ENCODE results near the gene CGAS.

DNA sequence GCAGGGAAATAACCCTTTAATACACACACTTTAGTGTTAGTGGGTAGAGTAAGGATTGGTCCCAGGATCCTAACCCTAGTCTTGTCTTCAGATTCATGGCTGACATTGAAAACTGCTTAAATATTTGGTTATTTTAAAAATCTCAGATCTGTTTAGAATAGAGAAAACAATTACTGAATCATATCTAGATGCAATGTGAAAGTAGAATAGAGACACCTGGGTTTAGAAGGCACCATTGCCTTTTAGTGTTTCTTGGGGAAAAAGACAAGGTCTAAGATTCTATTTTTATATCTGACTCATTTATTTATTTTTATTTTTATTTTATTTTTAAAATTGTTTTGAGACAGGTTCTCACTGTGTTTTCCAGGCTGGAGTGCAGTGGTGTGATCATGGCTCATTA is 51.4 kb downstream of the CGAS start:
- TF ChIP-seq CBFB (CRISPR knock-in tag; IDR thresholded peaks at IDR 0.05; ENCODE audit: low read depth) = no peak
- TF ChIP-seq, protein P1, sequence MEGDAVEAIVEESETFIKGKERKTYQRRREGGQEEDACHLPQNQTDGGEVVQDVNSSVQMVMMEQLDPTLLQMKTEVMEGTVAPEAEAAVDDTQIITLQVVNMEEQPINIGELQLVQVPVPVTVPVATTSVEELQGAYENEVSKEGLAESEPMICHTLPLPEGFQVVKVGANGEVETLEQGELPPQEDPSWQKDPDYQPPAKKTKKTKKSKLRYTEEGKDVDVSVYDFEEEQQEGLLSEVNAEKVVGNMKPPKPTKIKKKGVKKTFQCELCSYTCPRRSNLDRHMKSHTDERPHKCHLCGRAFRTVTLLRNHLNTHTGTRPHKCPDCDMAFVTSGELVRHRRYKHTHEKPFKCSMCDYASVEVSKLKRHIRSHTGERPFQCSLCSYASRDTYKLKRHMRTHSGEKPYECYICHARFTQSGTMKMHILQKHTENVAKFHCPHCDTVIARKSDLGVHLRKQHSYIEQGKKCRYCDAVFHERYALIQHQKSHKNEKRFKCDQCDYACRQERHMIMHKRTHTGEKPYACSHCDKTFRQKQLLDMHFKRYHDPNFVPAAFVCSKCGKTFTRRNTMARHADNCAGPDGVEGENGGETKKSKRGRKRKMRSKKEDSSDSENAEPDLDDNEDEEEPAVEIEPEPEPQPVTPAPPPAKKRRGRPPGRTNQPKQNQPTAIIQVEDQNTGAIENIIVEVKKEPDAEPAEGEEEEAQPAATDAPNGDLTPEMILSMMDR (IDR thresholded peaks at IDR 0.05) = no peak
- TF ChIP-seq, protein P2, sequence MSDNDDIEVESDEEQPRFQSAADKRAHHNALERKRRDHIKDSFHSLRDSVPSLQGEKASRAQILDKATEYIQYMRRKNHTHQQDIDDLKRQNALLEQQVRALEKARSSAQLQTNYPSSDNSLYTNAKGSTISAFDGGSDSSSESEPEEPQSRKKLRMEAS (CRISPR knock-in tag; IDR thresholded peaks at IDR 0.05) = no peak
- TF ChIP-seq, protein P3, sequence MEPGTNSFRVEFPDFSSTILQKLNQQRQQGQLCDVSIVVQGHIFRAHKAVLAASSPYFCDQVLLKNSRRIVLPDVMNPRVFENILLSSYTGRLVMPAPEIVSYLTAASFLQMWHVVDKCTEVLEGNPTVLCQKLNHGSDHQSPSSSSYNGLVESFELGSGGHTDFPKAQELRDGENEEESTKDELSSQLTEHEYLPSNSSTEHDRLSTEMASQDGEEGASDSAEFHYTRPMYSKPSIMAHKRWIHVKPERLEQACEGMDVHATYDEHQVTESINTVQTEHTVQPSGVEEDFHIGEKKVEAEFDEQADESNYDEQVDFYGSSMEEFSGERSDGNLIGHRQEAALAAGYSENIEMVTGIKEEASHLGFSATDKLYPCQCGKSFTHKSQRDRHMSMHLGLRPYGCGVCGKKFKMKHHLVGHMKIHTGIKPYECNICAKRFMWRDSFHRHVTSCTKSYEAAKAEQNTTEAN (CRISPR knock-in tag; IDR thresholded peaks at IDR 0.05) = no peak
- TF ChIP-seq, protein P4, sequence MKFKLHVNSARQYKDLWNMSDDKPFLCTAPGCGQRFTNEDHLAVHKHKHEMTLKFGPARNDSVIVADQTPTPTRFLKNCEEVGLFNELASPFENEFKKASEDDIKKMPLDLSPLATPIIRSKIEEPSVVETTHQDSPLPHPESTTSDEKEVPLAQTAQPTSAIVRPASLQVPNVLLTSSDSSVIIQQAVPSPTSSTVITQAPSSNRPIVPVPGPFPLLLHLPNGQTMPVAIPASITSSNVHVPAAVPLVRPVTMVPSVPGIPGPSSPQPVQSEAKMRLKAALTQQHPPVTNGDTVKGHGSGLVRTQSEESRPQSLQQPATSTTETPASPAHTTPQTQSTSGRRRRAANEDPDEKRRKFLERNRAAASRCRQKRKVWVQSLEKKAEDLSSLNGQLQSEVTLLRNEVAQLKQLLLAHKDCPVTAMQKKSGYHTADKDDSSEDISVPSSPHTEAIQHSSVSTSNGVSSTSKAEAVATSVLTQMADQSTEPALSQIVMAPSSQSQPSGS (CRISPR knock-in tag; IDR thresholded peaks at IDR 0.05; ENCODE audit: borderline replicate concordance, low read depth) = no peak
- no peak for TF ChIP-seq FOXJ3 (CRISPR knock-in tag; IDR thresholded peaks at IDR 0.05; ENCODE audit: borderline replicate concordance)
- no peak for TF ChIP-seq JUN (CRISPR knock-in tag; IDR thresholded peaks at IDR 0.05)
- TF ChIP-seq, protein P5, sequence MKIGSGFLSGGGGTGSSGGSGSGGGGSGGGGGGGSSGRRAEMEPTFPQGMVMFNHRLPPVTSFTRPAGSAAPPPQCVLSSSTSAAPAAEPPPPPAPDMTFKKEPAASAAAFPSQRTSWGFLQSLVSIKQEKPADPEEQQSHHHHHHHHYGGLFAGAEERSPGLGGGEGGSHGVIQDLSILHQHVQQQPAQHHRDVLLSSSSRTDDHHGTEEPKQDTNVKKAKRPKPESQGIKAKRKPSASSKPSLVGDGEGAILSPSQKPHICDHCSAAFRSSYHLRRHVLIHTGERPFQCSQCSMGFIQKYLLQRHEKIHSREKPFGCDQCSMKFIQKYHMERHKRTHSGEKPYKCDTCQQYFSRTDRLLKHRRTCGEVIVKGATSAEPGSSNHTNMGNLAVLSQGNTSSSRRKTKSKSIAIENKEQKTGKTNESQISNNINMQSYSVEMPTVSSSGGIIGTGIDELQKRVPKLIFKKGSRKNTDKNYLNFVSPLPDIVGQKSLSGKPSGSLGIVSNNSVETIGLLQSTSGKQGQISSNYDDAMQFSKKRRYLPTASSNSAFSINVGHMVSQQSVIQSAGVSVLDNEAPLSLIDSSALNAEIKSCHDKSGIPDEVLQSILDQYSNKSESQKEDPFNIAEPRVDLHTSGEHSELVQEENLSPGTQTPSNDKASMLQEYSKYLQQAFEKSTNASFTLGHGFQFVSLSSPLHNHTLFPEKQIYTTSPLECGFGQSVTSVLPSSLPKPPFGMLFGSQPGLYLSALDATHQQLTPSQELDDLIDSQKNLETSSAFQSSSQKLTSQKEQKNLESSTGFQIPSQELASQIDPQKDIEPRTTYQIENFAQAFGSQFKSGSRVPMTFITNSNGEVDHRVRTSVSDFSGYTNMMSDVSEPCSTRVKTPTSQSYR (CRISPR knock-in tag; IDR thresholded peaks at IDR 0.05) = no peak
- TF ChIP-seq ETV6 (CRISPR knock-in tag; IDR thresholded peaks at IDR 0.05) = no peak
- no peak for TF ChIP-seq NFE2L1 (CRISPR knock-in tag; IDR thresholded peaks at IDR 0.05)
- TF ChIP-seq TEAD4 (CRISPR knock-in tag; IDR thresholded peaks at IDR 0.05) = no peak
- TF ChIP-seq ELF4 (CRISPR knock-in tag; IDR thresholded peaks at IDR 0.05; ENCODE audit: low read depth) = no peak
- TF ChIP-seq, protein P6, sequence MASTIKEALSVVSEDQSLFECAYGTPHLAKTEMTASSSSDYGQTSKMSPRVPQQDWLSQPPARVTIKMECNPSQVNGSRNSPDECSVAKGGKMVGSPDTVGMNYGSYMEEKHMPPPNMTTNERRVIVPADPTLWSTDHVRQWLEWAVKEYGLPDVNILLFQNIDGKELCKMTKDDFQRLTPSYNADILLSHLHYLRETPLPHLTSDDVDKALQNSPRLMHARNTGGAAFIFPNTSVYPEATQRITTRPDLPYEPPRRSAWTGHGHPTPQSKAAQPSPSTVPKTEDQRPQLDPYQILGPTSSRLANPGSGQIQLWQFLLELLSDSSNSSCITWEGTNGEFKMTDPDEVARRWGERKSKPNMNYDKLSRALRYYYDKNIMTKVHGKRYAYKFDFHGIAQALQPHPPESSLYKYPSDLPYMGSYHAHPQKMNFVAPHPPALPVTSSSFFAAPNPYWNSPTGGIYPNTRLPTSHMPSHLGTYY (CRISPR knock-in tag; IDR thresholded peaks at IDR 0.05) = no peak
- TF ChIP-seq, protein P7, sequence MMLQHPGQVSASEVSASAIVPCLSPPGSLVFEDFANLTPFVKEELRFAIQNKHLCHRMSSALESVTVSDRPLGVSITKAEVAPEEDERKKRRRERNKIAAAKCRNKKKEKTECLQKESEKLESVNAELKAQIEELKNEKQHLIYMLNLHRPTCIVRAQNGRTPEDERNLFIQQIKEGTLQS (CRISPR knock-in tag; conservative IDR thresholded peaks at IDR 0.05) = no peak
